Right ventricle myocardium inferior (tissue), 1 donor: ENCODE data around the gene ADGRE3. TPM values are rescaled to one million over a fixed set of nuclear protein-coding genes. Genes with fewer than 3 reads are reported as not detected.
"Not testable (repeated sequence)": the region's sequence is repeated elsewhere in the genome, so short reads cannot be mapped to it uniquely, and the experiment has no call there.

Experiments used
- ATAC-seq: fragments of 200-7000 bp; cut with Tn5 transposase; one replicate; pipeline ENCODE4 v1.9.1; 2020; ENCODE audit warnings: mild to moderate bottlenecking, moderate library complexity
- DNase-seq: peaks from one replicate; pipeline ENCODE4 v3.0.0; 2021; ENCODE audit errors: missing footprints
- intact Hi-C: fragments of 100-400 bp; cut with DNase I; formaldehyde crosslinking; loops from one replicate; pipeline ENCODE4 v1.11.0; 2022
- total RNA-seq: library from RNA; stranded (reverse); fragmentation: NEBNext Ultra II Directional; extraction: Animal tissue kit (Norgen Biotek cat#: 25700); gene quantifications from one replicate; pipeline ENCODE4 v1.2.1, GENCODE V29; 2021
- donor health status: DM: no; HTN: yes; CAD: no; lungs with severe emphysema.

The ADGRE3 gene
- total RNA-seq, 1 donor from 2014 or later: 0.11 TPM

DNA sequence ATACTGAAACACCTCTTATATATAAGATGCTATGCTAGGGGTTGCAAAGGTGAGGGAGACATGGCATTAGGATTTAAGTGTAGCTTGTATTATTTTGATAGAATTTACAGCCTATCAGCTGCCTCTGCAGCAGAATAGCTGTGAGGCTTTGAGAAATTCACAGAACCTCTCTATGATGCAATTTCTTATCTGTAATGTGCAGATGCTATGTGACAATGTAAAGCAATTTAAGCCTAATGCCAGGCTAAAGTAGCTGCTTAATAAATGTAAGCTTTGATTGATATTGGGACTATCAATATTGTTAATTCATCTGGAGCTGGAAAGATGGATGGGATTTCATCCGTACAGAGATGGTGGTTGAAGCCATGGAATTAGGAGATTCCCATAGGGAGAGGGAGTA, 1.6 kb downstream of the ADGRE3 start:
- intact Hi-C loops: no loop called here
- ATAC-seq (no peak), DNase-seq (no peak)

DNA sequence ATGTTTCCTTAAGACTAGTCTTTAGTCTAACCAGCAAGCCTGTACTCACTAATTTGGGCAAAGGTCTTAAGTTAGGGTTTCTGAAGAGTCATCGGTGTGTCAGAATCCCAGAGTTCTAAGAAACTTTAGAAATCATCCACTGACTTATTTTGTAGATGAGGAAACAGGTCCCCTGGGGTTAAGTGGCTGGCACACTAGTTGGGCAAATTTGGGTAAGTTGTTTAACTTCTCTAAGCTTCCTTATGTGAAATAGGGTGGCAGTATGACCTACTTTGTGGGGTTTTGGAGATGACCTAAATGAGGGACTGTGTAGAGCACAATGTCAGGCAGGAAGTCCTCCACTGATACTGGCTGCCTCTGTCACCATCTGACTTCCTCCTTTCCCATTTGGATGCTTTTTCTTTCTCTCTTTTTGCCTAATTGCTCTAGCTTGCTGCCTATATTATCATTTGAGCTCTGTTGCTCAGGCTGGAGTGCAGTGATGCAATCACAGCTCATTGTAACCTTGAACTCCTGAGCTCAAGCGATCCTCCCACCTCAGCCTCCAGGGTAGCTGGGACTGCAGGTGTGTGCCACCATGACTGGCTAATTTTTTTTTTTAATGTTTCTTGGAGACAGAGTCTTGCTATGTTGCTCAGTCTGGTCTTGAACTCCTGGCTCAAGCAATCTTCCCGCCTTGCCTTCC, 2.3 kb downstream of the ADGRE3 start:
- intact Hi-C loops: no loop called here

DNA sequence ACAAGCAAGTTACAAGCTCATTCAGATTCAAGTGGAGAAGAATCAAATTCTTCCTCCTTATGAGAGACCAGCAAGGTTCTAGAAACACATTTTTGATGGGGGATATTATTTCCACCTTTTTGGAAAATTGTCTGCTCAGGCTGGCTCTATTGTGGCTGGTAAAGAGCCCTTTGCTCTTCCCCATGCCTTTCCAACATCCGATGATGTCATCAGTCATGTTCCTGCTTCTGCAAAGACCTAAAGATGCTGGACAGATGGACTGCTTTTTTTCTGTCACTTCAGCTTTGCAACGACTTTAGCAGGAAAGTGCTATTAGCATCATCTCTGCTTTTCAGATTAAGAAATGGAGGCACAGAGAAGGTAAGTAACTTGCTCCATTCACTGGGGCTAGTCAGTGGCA, 4.2 kb downstream of the ADGRE3 start:
- ATAC-seq (no peak), DNase-seq (no peak)
- intact Hi-C loops: no loop called here

More for the DNA sequence above, 2.3 kb downstream of the ADGRE3 start:
- ATAC-seq (no peak), DNase-seq (no peak)

DNA sequence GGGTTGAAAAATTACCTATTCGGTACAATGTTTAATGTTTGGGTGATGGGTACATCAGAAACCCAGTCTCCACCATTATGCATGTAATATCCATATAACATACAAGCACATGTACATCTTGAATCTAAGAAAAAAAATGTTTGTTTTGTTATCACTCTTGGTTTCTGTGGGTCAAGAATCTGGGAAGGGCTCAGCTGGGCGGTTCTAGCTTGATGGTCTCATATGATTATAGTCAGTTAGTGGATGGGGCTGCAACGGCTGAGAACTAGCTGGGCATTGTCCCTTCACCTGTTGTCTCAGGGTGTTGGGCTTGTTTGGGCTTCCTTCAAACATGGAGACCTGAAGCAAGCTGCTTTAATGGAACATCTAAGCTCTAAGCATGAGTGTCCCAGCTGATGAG, 4.7 kb downstream of the ADGRE3 start:
- no peak for ATAC-seq
- intact Hi-C loops: no loop called here

DNA sequence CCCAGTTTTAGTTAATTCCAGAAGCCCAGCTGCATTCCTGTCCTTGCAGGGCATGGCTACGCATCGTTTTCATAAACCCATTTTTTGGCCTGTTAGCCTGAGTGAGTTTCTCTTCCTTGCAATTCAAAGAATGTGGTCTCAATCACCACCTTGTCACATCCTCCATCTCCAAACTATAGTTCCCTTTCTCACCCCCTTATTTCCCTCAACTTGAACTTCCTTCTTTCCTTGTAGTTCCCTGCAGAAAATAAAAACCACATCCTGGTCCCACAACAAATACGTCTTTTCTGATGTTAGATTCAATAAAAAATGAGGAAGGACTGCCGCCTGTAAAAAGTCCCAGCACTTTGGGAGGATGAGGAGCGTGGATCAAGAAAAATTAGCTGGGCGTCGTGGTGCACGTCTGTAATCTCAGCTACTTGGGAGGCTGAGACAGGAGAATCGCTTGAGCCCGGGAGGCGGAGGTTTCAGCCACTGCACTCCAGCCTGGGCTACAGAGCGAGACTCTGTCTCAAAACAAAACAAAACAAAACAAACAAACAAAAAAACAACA, 13.2 kb downstream of the ADGRE3 start:
- DNase-seq: no peak
- ATAC-seq: peak; percentile 16
- intact Hi-C loops: no loop called here

More for the DNA sequence above, 4.7 kb downstream of the ADGRE3 start:
- no peak for DNase-seq

GRCh38 chr19:14659874-14660489, 14.7 kb downstream of the ADGRE3 start:
- ATAC-seq: no peak
- no peak for DNase-seq
- intact Hi-C loops: no loop called here

- intact Hi-C loops: no loop called here
- no peak for DNase-seq
These were observed 18.9 kb downstream of the ADGRE3 start for GRCh38 chr19:14655726-14656125.

DNA sequence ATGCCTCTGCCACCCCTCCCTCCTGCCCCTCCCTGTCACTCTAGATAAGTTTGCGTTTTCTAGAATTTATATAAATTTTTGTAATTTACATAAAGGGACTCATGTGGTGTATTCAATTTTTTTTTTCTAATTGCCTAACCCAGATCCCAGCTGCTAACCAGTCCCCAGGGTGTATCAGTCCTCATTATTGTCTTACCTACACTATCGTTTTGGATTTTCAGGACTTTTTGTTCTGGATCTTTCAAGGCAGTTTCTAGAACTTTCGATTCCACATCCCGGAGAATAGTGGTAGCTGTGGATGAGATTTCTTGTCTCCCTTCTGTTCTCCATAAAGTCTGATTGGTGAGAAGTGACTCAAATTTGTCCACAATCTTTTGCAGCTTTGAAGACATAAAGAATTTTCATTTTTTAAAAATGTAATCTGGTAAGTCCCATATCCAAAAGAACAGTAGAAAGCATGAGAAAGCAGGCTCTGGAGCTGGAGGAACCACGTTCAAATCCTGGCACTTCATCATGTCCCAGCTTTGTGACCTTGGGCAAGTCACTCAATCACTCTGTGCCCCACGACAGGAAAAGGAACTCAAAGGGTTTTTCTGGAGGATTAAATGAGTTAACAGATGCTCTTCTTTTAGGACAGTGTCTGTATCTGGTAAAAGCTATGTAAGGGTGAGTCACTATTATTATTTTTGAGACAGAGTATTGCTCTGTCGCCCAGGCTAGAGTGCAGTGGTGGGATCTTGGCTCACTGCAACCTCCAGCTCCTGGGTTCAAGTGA, 19.7 kb downstream of the ADGRE3 start:
- intact Hi-C loops: no loop called here
- DNase-seq (no peak), ATAC-seq (no peak)

More at GRCh38 chr19:14655726-14656125, 18.9 kb downstream of the ADGRE3 start:
- no peak for ATAC-seq

GRCh38 chr19:14650161-14650560, 24.5 kb downstream of the ADGRE3 start:
- no peak for DNase-seq
- no peak for ATAC-seq
- intact Hi-C loops: no loop called here

GRCh38 chr19:14649020-14649419, 25.6 kb downstream of the ADGRE3 start:
- ATAC-seq: no peak
- intact Hi-C loops: no loop called here

DNA sequence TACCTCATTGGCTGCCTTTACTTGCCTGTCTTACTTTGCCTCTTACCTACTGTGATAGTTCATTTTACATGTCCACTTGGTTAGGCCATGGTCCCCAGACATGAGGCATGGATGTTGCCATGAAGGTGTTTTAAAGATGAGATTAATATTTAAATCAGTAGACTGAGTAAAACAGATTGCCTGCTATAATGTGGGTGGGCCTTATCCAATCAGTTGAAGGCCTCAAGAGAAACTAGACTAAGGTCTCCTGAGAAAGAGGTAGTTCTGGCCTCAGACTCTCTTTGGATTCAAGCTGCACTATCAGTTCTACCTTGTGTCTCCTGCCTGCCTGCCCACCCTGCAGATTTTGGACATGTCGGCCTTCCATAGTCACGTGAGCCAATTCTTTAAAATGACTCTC, 26.1 kb downstream of the ADGRE3 start:
- intact Hi-C loops: no loop called here
- DNase-seq (no peak), ATAC-seq (no peak)

More at GRCh38 chr19:14649020-14649419, 25.6 kb downstream of the ADGRE3 start:
- no peak for DNase-seq

- intact Hi-C loops: no loop called here
- DNase-seq: no peak
- ATAC-seq: no peak
These were observed 34.9 kb downstream of the ADGRE3 start for GRCh38 chr19:14639536-14640277.

DNA sequence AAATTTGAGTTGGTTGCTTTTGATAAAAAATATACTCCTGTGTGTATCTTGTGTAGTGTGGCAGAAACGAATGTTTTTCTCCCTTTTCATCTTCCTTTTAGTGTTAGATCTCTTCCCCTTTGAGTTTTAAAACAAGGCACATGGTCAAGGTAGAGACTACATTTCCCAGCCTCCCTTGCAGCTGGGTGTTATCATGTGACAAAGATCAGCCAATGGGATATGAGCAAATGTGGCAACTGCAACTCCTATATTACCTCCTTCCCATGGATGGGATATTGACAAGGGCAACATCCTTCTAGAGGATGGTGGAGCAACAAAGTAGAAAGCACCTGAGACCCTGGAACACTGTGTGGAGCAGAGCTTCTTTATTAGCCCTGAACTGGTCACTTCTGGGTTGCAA, 42.4 kb downstream of the ADGRE3 start:
- intact Hi-C loops: no loop called here
- DNase-seq (no peak), ATAC-seq (no peak)

DNA sequence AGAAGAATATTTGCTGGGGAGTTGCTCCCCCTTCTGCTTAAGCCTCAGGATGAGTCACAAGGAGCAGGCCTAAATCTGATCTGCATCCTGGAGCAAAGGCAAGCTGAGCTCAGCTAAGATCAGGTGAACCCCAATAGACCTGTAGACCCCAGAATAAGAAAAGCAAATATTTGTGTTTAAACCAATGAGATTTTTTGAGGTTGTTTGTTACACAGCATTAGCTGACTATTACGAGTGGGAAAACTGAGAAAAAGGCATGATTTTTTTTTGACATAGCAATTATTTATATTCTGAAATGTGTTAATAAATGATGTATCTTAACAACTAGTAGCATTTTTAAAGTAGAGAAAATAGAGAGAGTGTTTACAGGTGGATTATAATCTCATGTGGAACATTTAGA, 45.1 kb downstream of the ADGRE3 start:
- intact Hi-C loops: no loop called here
- no peak for DNase-seq
- no peak for ATAC-seq

DNA sequence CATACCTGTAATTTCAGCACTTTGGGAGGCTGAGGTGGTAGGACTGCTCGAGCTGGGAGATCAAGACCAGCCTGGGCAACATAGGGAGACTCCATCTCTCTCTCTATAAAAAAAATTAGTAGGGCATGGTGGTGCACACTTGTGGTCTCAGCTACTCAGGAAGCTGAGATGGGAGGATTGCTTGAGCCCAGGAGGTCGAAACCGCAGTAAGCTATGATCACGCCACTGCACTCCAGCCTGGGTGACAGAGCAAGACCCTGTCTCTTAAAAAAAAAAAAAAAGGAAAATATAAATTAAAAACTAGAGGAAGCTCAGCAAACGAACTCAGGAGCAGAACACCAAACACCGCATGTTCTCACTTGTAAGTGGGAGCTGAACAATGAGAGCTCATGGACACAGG, 50.2 kb downstream of the ADGRE3 start:
- DNase-seq, intact Hi-C loops, ATAC-seq: not testable (repeated sequence)

DNA sequence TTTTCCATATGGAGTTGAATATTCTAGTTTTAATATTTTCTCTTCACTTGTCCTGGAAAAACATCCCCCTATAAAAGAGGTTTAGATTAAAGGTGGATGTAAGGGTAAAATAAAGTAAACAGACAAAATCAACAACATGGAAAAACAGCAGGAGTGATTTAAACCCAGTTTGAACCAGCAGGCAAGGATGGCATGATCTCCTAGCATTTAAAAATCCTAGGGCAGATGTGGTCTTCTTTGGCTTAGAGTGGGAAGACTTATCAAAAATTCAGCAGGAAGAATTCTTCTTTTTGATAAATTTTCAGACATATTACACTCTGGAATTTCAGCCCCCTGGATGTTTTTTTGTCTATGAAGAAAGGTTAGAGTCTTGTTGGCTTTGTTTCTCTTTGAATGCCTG, 55.2 kb downstream of the ADGRE3 start:
- intact Hi-C loops: no loop called here
- no peak for DNase-seq
- no peak for ATAC-seq

- intact Hi-C loops: no loop called here
- DNase-seq (no peak), ATAC-seq (no peak)
These were observed 58.2 kb downstream of the ADGRE3 start for GRCh38 chr19:14616407-14616806.

- intact Hi-C loops: no loop called here
- ATAC-seq: no peak
- DNase-seq: no peak
These were observed 59.0 kb downstream of the ADGRE3 start for GRCh38 chr19:14615623-14616022.

GRCh38 chr19:14614099-14614412, 60.6 kb downstream of the ADGRE3 start:
- DNase-seq (no peak), ATAC-seq (no peak)
- intact Hi-C loops: no loop called here
